ENCODE results near the gene EXOC3L4. TPM values are rescaled to one million over a fixed set of nuclear protein-coding genes. Genes with fewer than 3 reads are reported as not detected.

Gene EXOC3L4
- total and polyA plus RNA-seq, 2 donors (not counting 1 experiment from before 2014, with no cell fraction given): not detected

GRCh38 chr14:103140316-103141109, 46.0 kb downstream of the EXOC3L4 start:
- no peak overlapping the region for H2AFZ ChIP-seq (ENCODE audit: insufficient read depth, low read depth, low read length, poor library complexity, severe bottlenecking)
- no peaks in the 10 kb centered on the region for H3K36me3 ChIP-seq (replicated peaks in 1 of 2; ENCODE audit: control extremely low read depth in 1 of 2, control insufficient read depth in 1 of 2, extremely low read depth in 1 of 2, insufficient read depth in 2 of 2, low read length in 1 of 2)
- peak overlapping the region; percentile 59 for H3K4me3 Mint-ChIP-seq
- POLR2A ChIA-PET: no interaction called here
- intact Hi-C loops (cut with micrococcal nuclease): loop anchor here (2.0 kb wide), 1 partner anchor 36 kb away; no protein-coding TSS in a partner anchor
- CTCF ChIA-PET: interaction anchor here (0.6 to 3.2 kb wide), 2 partner anchors 30 to 35 kb away, joined by 3 to 24 read pairs; no protein-coding TSS in a partner anchor
- TF ChIP-seq, protein P1, sequence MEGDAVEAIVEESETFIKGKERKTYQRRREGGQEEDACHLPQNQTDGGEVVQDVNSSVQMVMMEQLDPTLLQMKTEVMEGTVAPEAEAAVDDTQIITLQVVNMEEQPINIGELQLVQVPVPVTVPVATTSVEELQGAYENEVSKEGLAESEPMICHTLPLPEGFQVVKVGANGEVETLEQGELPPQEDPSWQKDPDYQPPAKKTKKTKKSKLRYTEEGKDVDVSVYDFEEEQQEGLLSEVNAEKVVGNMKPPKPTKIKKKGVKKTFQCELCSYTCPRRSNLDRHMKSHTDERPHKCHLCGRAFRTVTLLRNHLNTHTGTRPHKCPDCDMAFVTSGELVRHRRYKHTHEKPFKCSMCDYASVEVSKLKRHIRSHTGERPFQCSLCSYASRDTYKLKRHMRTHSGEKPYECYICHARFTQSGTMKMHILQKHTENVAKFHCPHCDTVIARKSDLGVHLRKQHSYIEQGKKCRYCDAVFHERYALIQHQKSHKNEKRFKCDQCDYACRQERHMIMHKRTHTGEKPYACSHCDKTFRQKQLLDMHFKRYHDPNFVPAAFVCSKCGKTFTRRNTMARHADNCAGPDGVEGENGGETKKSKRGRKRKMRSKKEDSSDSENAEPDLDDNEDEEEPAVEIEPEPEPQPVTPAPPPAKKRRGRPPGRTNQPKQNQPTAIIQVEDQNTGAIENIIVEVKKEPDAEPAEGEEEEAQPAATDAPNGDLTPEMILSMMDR (IDR thresholded peaks at IDR 0.05): no peak
- TF ChIP-seq EZH2 (IDR thresholded peaks at IDR 0.05; ENCODE audit: borderline replicate concordance, insufficient read depth, low read depth, low read length, poor library complexity, severe bottlenecking): no peak
- H3K27ac ChIP-seq (ENCODE audit: low read length in 2 of 2): no peak overlapping the region
- no peak overlapping the region for H3K9ac ChIP-seq (ENCODE audit: low read length)
- no peaks in the 10 kb centered on the region for H3K9me3 Mint-ChIP-seq (ENCODE audit: insufficient read depth)
- peaks cover 0 to 11% of the 10 kb centered on the region in 2 donors for H3K4me1 ChIP-seq (ENCODE audit: control insufficient read depth in 2 of 2, insufficient read depth in 2 of 2, low read length in 2 of 2)
- no peaks in the 10 kb centered on the region for H3K79me2 ChIP-seq (ENCODE audit: control insufficient read depth, insufficient read depth, low read length)
- peak overlapping the region; percentile 33 for H3K4me2 ChIP-seq (replicated peaks; ENCODE audit: low read depth, low read length, poor library complexity, severe bottlenecking)
- WGBS (ENCODE audit: insufficient coverage): 23% methylated on average over 11 of the region's 12 CpGs
- no peak overlapping the region for H3K4me3 ChIP-seq (ENCODE audit: control extremely low read depth in 1 of 5, extremely low read depth in 1 of 5, insufficient read depth in 1 of 5, low read depth in 2 of 5, low read length in 4 of 5)
- no peaks in the 10 kb centered on the region for H4K20me1 ChIP-seq (ENCODE audit: control insufficient read depth, insufficient read depth, low read length, poor library complexity, severe bottlenecking)
- no peaks in the 10 kb centered on the region for H3K9me3 ChIP-seq (ENCODE audit: control extremely low read depth in 1 of 3, control insufficient read depth in 2 of 3, insufficient read depth in 1 of 3, low read length in 2 of 3)
- H3K27ac Mint-ChIP-seq: peak overlapping the region; percentile 74
- H3K27me3 ChIP-seq (replicated peaks in 1 of 4; ENCODE audit: control extremely low read depth in 1 of 4, control insufficient read depth in 3 of 4, insufficient read depth in 4 of 4, low read length in 3 of 4): peaks cover 0 to 22% (median 5%) of the 10 kb centered on the region in 4 experiments
- H3K27me3 Mint-ChIP-seq: peaks cover 36% of the 10 kb centered on the region
- H3K4me1 Mint-ChIP-seq: peaks cover 17% of the 10 kb centered on the region
- ATAC-seq (ENCODE audit: low read depth) (peak; percentile 88), DNase-seq (peak; percentile 76)

All from B cell (primary cell).